IMR-90 (cell line): ENCODE measurements around the gene ACACA.

Experiments
- CTCF ChIP-seq: conservative IDR thresholded peaks from 2 replicates; pipeline ENCODE4 v1.5.1; 2012; ENCODE audit warnings: mild to moderate bottlenecking, low read depth, low read length, improper control_type of control experiment
- FOS ChIP-seq: fragments of 150-350 bp; IDR thresholded peaks from 2 replicates; pipeline ENCODE4 v1.6.1; 2016; ENCODE audit warnings: low read depth, low read length
- MAFK ChIP-seq: IDR thresholded peaks from 2 replicates; pipeline ENCODE4 v1.6.1; 2012; ENCODE audit warnings: low read depth, low read length, improper control_type of control experiment
- MXI1 ChIP-seq: IDR thresholded peaks from 2 replicates; pipeline ENCODE4 v1.6.1; 2012; ENCODE audit warnings: low read depth, mild to moderate bottlenecking, low read length, moderate library complexity, borderline replicate concordance
- NFE2L2 ChIP-seq: fragments of 150-350 bp; IDR thresholded peaks from 2 replicates; pipeline ENCODE4 v1.6.1; 2016; ENCODE audit warnings: low read depth, mild to moderate bottlenecking, low read length
- POLR2A ChIP-seq: IDR thresholded peaks from 2 replicates; pipeline ENCODE4 v1.6.1; 2012; ENCODE audit warnings: mild to moderate bottlenecking, low read depth, low read length
- RAD21 ChIP-seq: IDR thresholded peaks from 2 replicates; pipeline ENCODE4 v1.6.1; 2012; ENCODE audit warnings: low read length, improper control_type of control experiment
- TF ChIP-seq, protein P1 (sequence below): fragments of 150-350 bp; IDR thresholded peaks from 2 replicates; pipeline ENCODE4 v1.6.1; 2016; ENCODE audit warnings: low read depth, mild to moderate bottlenecking, low read length, moderate library complexity, borderline replicate concordance
- TF ChIP-seq, protein P2 (sequence below): fragments of 150-350 bp; IDR thresholded peaks from 2 replicates; pipeline ENCODE4 v1.6.1; 2017; ENCODE audit warnings: mild to moderate bottlenecking, antibody characterized with exemption, low read length, low read depth

GRCh38 chr17:37168731-37169353 lies 237.8 kb downstream of the ACACA start:
- TF ChIP-seq MAFK, result no peak
- no peak for TF ChIP-seq CTCF
- TF ChIP-seq, protein P1, sequence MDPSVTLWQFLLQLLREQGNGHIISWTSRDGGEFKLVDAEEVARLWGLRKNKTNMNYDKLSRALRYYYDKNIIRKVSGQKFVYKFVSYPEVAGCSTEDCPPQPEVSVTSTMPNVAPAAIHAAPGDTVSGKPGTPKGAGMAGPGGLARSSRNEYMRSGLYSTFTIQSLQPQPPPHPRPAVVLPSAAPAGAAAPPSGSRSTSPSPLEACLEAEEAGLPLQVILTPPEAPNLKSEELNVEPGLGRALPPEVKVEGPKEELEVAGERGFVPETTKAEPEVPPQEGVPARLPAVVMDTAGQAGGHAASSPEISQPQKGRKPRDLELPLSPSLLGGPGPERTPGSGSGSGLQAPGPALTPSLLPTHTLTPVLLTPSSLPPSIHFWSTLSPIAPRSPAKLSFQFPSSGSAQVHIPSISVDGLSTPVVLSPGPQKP, result no peak
- TF ChIP-seq MXI1, result no peak
- TF ChIP-seq, protein P2, sequence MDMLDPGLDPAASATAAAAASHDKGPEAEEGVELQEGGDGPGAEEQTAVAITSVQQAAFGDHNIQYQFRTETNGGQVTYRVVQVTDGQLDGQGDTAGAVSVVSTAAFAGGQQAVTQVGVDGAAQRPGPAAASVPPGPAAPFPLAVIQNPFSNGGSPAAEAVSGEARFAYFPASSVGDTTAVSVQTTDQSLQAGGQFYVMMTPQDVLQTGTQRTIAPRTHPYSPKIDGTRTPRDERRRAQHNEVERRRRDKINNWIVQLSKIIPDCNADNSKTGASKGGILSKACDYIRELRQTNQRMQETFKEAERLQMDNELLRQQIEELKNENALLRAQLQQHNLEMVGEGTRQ, result no peak
- TF ChIP-seq FOS, result no peak
- TF ChIP-seq POLR2A, result no peak
- TF ChIP-seq NFE2L2, result no peak
- TF ChIP-seq RAD21, result no peak
